WERI-Rb-1 (cell line): ENCODE data around the gene DHX38.
A peak's percentile ranks its signal among the peaks of the same experiment; 100 is the strongest.
"Not testable (repeated sequence)": the region's sequence is repeated elsewhere in the genome, so short reads cannot be mapped to it uniquely, and the experiment has no call there.

ENCODE experiments used
- DNase-seq: peaks from one replicate; pipeline ENCODE4 v3.0.0-alpha.2; 2020
- H3K27ac ChIP-seq: fragments of 250-450 bp; sonication (Bioruptor Pico); 2 replicates; pipeline ENCODE4 v1.5.1; 2020; ENCODE audit warnings: mild to moderate bottlenecking, moderate library complexity
- H3K27me3 ChIP-seq: fragments of 250-450 bp; sonication (Bioruptor Pico); 2 replicates; pipeline ENCODE4 v1.5.1; 2021; ENCODE audit warnings: mild to moderate bottlenecking, low read depth, moderate library complexity; ENCODE audit not compliant: insufficient read depth, severe bottlenecking
- H3K36me3 ChIP-seq: fragments of 250-450 bp; sonication (Bioruptor Pico); 2 replicates; pipeline ENCODE4 v1.5.1; 2020; ENCODE audit warnings: mild to moderate bottlenecking, moderate library complexity
- H3K4me3 ChIP-seq: 2 replicates; pipeline ENCODE4 v1.5.1; 2011; ENCODE audit warnings: low read depth, mild to moderate bottlenecking, control low read depth, low read length
- H3K9me3 ChIP-seq: fragments of 250-450 bp; sonication (Bioruptor Pico); 2 replicates; pipeline ENCODE4 v1.5.1; 2021; ENCODE audit warnings: mild to moderate bottlenecking, moderate library complexity; ENCODE audit not compliant: severe bottlenecking
- CTCF ChIP-seq: IDR thresholded peaks from 2 replicates; pipeline ENCODE4 v1.5.1; 2011; ENCODE audit warnings: low read depth, mild to moderate bottlenecking, control low read depth, inconsistent platforms, low read length

Gene DHX38

GRCh38 chr16:72064361-72064894 lies 29.2 kb upstream of the DHX38 start:
- Histone ChIP-seq H3K9me3 (no peaks in the 10 kb centered on the region), H3K27ac (no peak overlapping the region)

GRCh38 chr16:72066747-72067146 lies 26.9 kb upstream of the DHX38 start:
- peak; percentile 67 for TF ChIP-seq CTCF
- H3K27me3 ChIP-seq = no peaks in the 10 kb centered on the region
- no peak for DNase-seq
- no peak overlapping the region for H3K27ac ChIP-seq
- no peaks in the 10 kb centered on the region for H3K9me3 ChIP-seq
- no peak overlapping the region for H3K4me3 ChIP-seq
- H3K36me3 ChIP-seq = no peaks in the 10 kb centered on the region

More at GRCh38 chr16:72064361-72064894, 29.2 kb upstream of the DHX38 start:
- TF ChIP-seq CTCF = no peak
- Histone ChIP-seq H3K27me3 (no peaks in the 10 kb centered on the region), H3K36me3 (no peaks in the 10 kb centered on the region), H3K4me3 (no peak overlapping the region)
- DNase-seq = no peak

GRCh38 chr16:72068930-72069329 lies 24.7 kb upstream of the DHX38 start:
- H3K9me3 ChIP-seq = no peaks in the 10 kb centered on the region
- H3K36me3 ChIP-seq = no peaks in the 10 kb centered on the region
- DNase-seq = no peak
- no peak overlapping the region for H3K27ac ChIP-seq
- H3K27me3 ChIP-seq = no peaks in the 10 kb centered on the region
- no peak for TF ChIP-seq CTCF
- no peak overlapping the region for H3K4me3 ChIP-seq

- Histone ChIP-seq H3K27ac (no peak overlapping the region), H3K27me3 (no peaks in the 10 kb centered on the region), H3K36me3 (no peaks in the 10 kb centered on the region), H3K9me3 (no peaks in the 10 kb centered on the region), H3K4me3 (no peak overlapping the region)
- DNase-seq = no peak
- no peak for TF ChIP-seq CTCF
Observed at GRCh38 chr16:72072514-72073342, 20.9 kb upstream of the DHX38 start.

- no peaks in the 10 kb centered on the region for H3K27me3 ChIP-seq
- TF ChIP-seq CTCF = no peak
- no peaks in the 10 kb centered on the region for H3K9me3 ChIP-seq
- no peak overlapping the region for H3K4me3 ChIP-seq
- no peak for DNase-seq
- no peaks in the 10 kb centered on the region for H3K36me3 ChIP-seq
- H3K27ac ChIP-seq = no peak overlapping the region
Observed at GRCh38 chr16:72073560-72074230, 20.0 kb upstream of the DHX38 start.

- not testable (repeated sequence) for DNase-seq, H3K9me3 ChIP-seq, H3K4me3 ChIP-seq, H3K27me3 ChIP-seq, H3K36me3 ChIP-seq, H3K27ac ChIP-seq
Observed at GRCh38 chr16:72075067-72075466, 18.6 kb upstream of the DHX38 start.

GRCh38 chr16:72076991-72077706 lies 16.5 kb upstream of the DHX38 start:
- H3K27ac ChIP-seq, H3K4me3 ChIP-seq, H3K27me3 ChIP-seq, H3K36me3 ChIP-seq, H3K9me3 ChIP-seq, DNase-seq: not testable (repeated sequence)
